Ishikawa (cell line): ENCODE measurements around the gene CACNB2.

Source experiments
- CEBPB ChIP-seq: IDR thresholded peaks from 2 replicates; pipeline ENCODE4 v1.6.1; 2012
- CREB1 ChIP-seq: IDR thresholded peaks from 2 replicates; pipeline ENCODE4 v1.6.1; 2012; ENCODE audit warnings: low read depth
- EGR1 ChIP-seq: IDR thresholded peaks from 2 replicates; pipeline ENCODE4 v1.6.1; 2012
- EP300 ChIP-seq: IDR thresholded peaks from 2 replicates; pipeline ENCODE4 v1.6.1; 2012; ENCODE audit warnings: borderline replicate concordance
- FOXM1 ChIP-seq: IDR thresholded peaks from 2 replicates; pipeline ENCODE4 v1.6.1; 2012; ENCODE audit warnings: low read depth, borderline replicate concordance
- MAX ChIP-seq: IDR thresholded peaks from 2 replicates; pipeline ENCODE4 v1.6.1; 2012
- NFIC ChIP-seq: IDR thresholded peaks from 2 replicates; pipeline ENCODE4 v1.6.1; 2012
- RAD21 ChIP-seq: IDR thresholded peaks from 2 replicates; pipeline ENCODE4 v1.6.1; 2012; ENCODE audit warnings: low read depth
- REST ChIP-seq: IDR thresholded peaks from 2 replicates; pipeline ENCODE4 v1.6.1; 2012; ENCODE audit warnings: low read depth, mild to moderate bottlenecking
- TAF1 ChIP-seq: IDR thresholded peaks from 2 replicates; pipeline ENCODE4 v1.6.1; 2012; ENCODE audit warnings: low read depth, mild to moderate bottlenecking
- TCF12 ChIP-seq: IDR thresholded peaks from 2 replicates; pipeline ENCODE4 v1.6.1; 2012; ENCODE audit warnings: low read depth
- TEAD4 ChIP-seq: IDR thresholded peaks from 2 replicates; pipeline ENCODE4 v1.6.1; 2012
- USF1 ChIP-seq: IDR thresholded peaks from 2 replicates; pipeline ENCODE4 v1.6.1; 2012
- YY1 ChIP-seq: IDR thresholded peaks from 2 replicates; pipeline ENCODE4 v1.6.1; 2012; ENCODE audit warnings: low read depth
- ZBTB7A ChIP-seq: IDR thresholded peaks from 2 replicates; pipeline ENCODE4 v1.6.1; 2012; ENCODE audit warnings: low read depth

Gene CACNB2

GRCh38 chr10:18576586-18576985 is 436.4 kb downstream of the CACNB2 start:
- TF ChIP-seq RAD21 (no peak), TAF1 (no peak), NFIC (no peak), CEBPB (no peak), MAX (no peak), CREB1 (no peak)

GRCh38 chr10:18577823-18578685 is 437.8 kb downstream of the CACNB2 start:
- no peak for TF ChIP-seq EP300
- TF ChIP-seq RAD21, result no peak
- TF ChIP-seq TEAD4, result no peak
- TF ChIP-seq MAX, result no peak
- TF ChIP-seq TCF12, result no peak
- TF ChIP-seq YY1, result no peak
- TF ChIP-seq ZBTB7A, result no peak
- no peak for TF ChIP-seq EGR1
- no peak for TF ChIP-seq REST
- no peak for TF ChIP-seq CREB1
- no peak for TF ChIP-seq FOXM1
- TF ChIP-seq CEBPB, result no peak
- TF ChIP-seq USF1, result no peak
- no peak for TF ChIP-seq NFIC
- TF ChIP-seq TAF1, result no peak

- TF ChIP-seq MAX, result no peak
- TF ChIP-seq REST, result no peak
- TF ChIP-seq TCF12, result no peak
- TF ChIP-seq CREB1, result no peak
- no peak for TF ChIP-seq EGR1
- TF ChIP-seq NFIC, result no peak
- TF ChIP-seq EP300, result no peak
- no peak for TF ChIP-seq FOXM1
- no peak for TF ChIP-seq YY1
These were observed 442.6 kb downstream of the CACNB2 start for GRCh38 chr10:18582803-18583202.

- TF ChIP-seq EP300 (no peak), NFIC (no peak), EGR1 (no peak), FOXM1 (no peak), CREB1 (no peak)
These were observed 443.5 kb downstream of the CACNB2 start for GRCh38 chr10:18583575-18584270.
